HL-60/S4 treated with phorbol 12-myristate 13-acetate at 8.2 ng/mL for 4 days and 3 days (cell line): ENCODE results near the gene LRRK1.
"Not testable (repeated sequence)": the region's sequence is repeated elsewhere in the genome, so short reads cannot be mapped to it uniquely, and the experiment has no call there.

ENCODE experiments used
- in situ Hi-C: fragments of 300-500 bp; cut with MboI; formaldehyde crosslinking; loops from 2 replicates; pipeline ENCODE4 v1.15.0; 2022; ENCODE audit warnings: low sequenced_read_pairs

Gene LRRK1

DNA sequence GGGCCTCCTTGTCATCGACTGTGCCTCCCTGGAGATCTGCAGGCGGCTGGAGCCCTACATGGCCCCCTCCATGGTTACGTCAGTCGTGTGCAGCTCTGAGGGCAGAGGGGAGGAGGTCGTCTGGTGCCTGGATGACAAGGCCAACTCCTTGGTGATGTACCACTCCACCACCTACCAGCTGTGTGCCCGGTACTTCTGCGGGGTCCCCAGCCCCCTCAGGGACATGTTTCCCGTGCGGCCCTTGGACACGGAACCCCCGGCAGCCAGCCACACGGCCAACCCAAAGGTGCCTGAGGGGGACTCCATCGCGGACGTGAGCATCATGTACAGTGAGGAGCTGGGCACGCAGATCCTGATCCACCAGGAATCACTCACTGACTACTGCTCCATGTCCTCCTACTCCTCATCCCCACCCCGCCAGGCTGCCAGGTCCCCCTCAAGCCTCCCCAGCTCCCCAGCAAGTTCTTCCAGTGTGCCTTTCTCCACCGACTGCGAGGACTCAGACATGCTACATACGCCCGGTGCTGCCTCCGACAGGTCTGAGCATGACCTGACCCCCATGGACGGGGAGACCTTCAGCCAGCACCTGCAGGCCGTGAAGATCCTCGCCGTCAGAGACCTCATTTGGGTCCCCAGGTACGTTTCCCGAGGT, 146.5 kb downstream of the LRRK1 start:
- in situ Hi-C loops, result no loop called here

DNA sequence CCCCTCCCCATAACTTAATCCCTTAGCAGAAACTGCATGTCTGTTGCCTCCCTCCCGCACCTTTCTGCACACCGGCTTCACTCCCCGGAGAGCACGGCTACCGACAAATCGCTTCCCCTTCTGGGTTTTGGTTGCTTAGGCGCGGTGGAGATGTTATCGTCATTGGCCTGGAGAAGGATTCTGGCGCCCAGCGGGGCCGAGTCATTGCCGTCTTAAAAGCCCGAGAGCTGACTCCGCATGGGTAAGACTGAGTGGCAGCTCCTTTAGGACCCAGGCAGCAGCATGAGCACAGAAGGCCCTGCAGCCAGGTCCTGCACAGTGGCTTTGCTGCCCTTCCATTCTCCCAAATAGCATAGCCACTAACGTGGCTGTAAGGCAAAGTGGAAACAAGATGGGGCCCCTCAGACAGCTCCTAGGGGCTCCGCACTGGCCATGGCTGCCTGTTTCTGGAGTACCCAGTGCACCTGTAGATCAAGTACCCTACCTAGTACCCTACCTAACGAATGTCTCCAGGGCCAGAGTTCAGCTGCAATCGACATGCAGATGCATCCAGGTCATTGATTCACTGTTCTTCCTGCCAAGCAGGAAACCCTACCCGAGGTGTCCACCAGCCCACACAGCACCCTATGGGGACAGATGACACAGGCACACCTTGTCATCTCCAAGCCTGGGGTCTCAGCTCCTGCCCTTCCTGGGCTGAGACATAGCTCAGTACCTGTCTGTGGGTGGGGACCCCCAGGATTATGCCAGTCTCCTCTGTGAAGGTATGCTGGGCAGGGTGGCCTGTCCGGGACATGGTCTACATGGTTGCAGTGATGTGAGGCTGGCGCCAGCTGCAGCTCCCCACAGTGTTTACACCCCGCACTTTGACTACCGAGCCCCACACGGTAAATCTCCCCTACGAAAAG, 147.6 kb downstream of the LRRK1 start:
- in situ Hi-C loops, result no loop called here

DNA sequence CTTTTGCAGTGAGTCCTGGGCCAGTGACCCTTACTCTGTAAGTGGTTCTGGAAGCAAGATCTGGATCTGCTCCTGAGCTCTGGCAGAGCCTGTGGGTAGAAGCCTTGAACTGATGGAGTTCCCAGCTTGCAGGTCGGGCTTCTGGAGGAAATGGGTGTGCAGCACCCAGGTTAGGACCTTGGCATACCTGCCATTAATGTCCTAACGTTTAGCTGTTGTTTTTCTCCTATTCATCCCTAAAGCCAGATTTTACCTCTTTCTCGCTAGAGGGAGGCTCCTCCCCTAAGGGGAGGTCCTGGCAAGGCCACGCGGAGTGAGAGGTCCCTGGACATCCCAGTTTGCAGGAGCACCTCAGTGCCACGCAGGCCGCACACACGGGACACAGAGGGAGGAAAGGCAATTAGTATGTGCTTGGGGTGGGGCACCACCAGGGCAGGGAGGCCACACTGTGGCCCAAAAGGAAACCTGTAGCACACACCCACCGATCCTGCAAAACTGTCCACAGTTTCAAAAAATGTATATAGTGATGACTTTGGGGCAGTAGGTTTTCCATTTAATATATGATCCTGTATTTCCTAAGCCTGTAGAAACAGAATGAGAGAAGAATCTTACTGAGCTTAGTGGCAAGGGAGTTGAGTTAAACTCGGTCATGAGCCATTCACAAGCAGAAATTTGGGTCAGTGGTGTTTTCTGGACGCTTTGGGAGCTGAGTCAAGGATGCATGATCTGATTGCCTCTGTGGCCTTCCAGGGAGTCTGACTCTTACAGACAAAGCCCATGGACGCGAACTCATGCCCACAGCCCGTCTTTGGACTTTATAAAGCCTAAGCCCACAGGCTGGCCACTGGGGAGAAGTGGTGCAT, 148.7 kb downstream of the LRRK1 start:
- in situ Hi-C loops, result no loop called here

DNA sequence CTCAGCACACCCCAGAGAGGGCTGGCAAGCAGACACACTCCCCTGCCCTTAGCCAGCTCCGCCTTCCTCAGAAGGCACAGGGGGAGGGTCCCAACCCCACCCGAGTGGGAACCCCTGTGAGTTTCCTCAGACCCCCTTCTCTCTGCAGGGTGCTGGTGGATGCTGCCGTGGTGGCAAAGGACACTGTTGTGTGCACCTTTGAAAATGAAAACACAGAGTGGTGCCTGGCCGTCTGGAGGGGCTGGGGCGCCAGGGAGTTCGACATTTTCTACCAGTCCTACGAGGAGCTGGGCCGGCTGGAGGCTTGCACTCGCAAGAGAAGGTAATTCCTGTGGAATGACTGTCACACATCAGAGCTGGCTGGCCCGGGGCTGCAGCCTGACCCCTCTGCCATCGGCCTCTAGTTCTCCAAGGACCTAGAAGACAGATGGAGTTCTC, 149.4 kb downstream of the LRRK1 start:
- in situ Hi-C loops, result no loop called here

DNA sequence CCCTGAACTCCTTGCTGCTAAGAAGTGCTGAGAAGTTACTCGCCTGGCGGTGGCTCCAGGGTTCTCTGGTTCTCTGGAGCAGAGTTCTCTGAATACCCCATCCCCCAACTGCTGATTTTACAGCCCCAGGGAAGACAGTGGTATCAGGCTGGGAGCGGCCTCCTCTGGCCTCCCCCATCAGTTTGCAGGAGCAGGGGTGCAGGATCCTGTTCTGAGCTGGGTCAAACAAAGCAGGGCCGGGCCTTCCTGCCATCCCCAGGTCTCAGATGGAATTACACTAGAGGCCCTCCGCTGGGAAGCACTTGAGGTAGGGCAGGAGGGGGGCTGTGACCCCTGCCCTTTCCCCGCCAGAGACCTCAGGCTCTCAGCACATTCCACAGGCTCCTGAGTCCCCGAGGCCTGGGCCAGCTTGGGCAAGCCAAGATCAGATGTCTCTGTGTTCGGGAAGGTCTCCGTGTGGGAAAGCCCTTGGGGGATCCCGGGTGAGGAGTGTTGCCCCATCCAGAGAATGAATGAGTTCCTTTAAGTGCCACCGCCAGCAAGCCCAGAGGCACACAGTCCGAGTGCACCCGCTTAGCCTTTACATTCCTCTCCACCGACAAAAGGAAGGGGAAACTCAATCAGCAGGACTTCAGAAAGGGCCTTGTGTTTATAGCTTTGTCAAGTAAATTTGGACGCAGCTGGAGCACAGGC, 149.9 kb downstream of the LRRK1 start:
- in situ Hi-C loops, result no loop called here

DNA sequence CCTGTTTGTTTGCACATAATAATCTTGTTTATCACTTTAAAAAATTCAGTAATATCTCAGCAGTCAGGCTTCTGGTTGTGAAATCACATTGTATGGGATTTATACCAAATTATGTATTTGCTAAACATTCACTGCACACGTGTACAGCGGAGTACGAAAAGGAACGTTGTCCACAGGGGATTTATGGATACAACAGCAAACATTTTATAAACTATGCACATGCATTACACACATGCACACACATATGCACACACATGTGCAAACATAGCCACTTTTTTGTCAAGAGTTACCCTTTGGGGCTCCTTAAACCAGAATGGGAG, 150.5 kb downstream of the LRRK1 start:
- in situ Hi-C loops, result no loop called here

DNA sequence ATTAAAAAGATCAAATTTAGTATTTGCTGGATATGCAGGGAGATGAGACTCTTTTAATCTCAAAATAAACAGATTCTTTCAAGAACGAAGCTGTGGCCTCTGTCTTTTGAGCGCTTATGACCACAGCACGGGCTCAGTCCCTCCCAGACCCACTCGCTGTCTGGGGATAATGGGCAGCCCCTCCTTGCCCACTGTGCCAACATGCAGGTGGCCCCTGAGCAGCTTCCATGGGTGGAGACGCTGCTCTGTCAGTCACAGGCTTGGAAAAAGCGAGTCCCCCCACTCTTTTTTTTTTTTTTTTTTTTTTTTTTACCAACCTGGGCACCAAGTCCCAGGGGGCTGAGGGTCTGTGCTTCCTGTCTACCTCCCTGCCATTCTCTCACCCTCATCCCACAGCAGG, 150.9 kb downstream of the LRRK1 start:
- in situ Hi-C loops, result no loop called here

DNA sequence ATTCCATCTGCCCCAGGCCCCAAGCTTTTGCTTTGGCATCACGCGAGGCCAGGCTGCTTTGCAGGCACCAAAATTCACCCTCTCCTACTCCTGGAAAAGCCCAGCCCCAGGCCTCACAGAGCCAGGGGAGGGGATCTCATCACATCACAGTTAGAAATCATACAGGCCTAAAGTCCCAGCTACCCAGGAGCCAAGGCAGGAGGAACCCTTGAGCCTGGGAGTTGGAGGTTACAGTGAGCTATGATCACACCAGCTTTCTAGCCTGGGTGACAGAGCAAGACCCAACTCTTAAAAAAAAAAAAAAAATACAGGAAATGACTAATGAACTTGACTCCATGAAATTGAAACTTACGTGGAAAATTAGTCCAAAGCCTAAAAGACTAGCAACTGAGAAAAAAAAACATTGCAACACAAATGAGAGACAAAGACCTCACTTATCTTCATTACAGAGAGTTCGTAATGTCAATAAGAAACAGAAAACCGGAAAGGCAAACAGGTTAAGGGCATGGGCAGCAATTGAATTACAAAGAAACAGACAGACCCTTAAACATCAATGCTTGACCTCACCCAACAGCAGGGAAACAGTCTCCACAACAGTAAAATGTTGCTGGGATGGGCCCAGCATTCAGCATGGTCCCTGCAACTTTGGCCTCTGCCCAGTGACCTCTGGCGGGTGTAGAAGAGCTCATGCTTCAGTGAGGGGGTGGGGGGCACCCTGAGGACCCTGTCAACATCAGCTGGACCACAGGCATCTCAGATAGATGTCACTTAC, 151.5 kb downstream of the LRRK1 start:
- in situ Hi-C loops, result no loop called here

DNA sequence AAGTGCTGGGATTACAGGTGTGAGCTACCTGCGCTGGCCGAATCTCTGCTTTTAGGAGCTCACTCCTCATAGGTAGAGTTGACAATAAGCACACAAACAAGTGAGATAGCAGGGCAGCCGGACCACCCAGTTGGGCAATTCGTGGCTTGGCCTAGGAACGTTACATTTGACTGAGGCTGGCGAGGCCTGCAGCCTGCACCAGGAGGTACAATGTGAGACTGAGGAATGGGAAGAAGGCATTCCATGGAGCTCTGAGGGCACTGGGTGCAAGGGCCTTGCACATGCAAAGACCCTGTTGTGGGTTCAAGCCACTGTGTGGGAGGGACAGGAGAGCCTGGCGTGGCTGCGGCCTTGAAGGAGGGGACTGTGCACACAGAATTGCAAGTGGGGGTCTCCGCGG, 152.5 kb downstream of the LRRK1 start:
- in situ Hi-C loops, result no loop called here

DNA sequence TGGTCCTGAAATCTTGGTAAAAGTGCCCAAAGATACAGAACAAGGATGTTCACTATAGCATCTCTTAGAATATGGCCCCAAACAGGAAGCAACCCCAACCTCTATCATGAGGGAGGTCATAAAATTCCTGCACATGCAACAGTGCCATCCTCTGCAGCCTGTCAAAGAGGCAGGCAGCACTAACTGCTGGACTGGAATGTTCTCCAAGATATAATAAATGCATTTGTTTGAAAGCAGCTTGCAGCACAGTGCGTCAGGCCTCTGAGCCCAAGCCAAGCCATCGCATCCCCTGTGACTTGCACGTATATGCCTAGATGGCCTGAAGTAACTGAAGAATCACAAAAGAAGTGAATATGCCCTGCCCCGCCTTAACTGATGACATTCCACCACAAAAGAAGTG, 153.1 kb downstream of the LRRK1 start:
- in situ Hi-C loops, result not testable (repeated sequence)

DNA sequence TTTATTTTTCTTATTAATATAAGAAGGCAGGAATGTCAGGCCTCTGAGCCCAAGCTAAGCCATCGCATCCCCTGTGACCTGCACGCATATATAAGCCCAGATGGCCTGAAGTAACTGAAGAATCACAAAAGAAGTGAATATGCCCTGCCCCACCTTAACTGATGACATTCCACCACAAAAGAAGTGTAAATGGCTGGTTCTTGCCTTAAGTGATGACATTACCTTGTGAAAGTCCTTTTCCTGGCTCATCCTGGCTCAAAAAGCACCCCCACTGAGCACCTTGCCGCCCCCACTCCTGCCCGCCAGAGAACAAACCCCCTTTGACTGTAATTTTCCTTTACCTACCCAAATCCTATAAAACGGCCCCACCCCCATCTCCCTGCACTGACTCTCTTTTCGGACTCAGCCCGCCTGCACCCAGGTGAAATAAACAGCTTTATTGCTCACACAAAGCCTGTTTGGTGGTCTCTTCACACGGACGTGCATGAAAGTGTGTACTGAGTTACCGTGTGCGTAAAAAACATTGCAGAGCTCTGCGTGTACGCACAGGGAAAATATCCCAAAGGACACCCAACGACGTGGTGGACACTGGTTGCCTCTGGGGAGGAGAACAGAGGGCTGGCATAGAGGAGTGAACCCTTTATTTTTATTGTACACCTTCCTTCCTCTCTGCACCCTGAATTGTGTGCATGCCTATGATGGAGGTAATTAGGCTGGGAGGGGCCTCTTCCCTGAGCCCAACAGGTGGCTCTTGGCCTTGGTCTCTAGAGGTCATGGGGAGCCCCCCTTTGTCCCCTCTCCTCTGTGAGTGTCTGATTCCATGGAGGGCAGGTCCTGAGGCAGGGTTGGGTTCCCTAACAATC, 158.9 kb downstream of the LRRK1 start:
- in situ Hi-C loops, result loop anchor here (25.0 kb wide), 1 partner anchor 184 kb away; the partner anchor contains the start of gene CHSY1

DNA sequence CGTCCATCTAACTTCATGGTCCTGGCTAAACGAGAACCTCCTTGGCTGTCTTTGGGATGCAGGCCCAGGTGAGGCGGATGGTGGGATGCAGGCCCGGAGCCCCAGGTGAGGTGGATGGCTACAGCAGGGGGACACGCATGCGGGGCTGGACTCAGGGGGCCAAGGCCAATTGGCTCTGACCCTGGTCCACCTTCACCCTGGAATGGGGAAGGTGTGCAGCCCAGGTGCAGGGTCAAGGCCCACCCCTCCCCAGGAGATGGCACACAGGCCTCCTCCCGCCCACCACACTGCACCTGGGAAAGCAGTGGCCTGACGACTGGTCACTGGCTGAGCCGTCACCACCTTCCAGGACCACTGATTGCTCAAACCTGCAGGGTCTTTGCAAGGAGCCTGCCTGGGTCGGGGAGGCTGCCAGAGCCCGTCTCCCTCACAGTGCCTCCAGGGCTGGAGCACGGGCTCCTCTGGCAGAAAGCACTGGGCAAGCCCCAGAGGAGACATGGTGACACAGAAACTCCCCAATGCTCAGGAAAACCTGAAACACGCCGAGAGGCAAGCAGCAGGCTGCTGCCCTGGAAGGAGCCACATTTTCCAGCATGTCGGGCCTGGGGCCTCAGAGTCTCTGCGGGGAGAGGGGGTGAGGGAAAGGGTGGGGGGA, 159.6 kb downstream of the LRRK1 start:
- in situ Hi-C loops, result loop anchor here (25.0 kb wide), 1 partner anchor 184 kb away; the partner anchor contains the start of gene CHSY1

DNA sequence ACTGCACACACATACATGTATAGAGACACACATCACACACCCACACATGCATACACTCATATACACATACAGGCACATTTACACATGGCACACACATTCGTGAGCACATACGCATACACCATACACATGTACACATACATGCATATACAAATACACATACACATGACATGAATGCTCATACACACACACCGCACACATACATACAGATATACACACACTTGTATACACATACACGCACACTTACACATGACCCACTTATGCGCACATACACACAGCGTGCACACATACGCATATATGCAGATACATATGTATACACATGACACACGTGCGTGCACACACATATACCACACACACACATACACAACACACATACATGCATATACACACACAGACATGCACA, 162.7 kb downstream of the LRRK1 start:
- in situ Hi-C loops, result loop anchor here (25.0 kb wide), 1 partner anchor 180 kb away; the partner anchor contains the start of gene CHSY1

DNA sequence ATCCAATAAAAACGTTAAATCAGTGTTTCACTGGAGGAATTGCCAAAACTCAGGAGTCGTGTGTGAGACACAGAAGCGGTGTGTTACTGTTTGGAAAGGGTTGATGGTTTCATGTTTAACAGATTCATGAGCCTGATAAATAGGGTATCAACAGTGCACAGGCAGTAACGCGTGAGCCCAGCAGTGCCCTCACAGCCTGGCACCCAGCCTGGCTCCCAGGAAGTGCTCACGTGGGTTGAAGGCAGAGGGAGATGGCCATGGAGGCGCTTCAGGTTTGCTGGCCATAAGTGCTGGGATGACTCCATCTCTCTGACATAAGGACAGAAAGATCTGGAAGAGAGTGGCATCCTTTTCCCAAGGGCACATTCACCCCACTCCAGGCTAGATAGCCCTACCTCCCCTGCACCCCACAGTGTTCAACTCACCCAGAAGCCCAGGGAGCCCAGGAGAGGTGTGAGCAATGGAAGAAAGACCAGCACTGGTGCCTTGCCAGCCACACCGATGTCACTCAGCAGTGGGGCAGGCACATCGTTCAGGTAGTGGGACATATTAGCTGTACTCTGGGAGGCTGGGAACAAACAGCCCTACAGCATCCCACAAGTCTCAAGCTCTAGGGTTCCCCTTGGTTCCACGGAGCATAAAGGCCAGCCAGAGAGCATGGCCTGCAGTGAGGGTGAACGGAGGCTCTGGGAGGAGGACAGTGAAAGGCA, 164.3 kb downstream of the LRRK1 start:
- in situ Hi-C loops, result loop anchor here (25.0 kb wide), 1 partner anchor 179 kb away; the partner anchor contains the start of gene CHSY1

DNA sequence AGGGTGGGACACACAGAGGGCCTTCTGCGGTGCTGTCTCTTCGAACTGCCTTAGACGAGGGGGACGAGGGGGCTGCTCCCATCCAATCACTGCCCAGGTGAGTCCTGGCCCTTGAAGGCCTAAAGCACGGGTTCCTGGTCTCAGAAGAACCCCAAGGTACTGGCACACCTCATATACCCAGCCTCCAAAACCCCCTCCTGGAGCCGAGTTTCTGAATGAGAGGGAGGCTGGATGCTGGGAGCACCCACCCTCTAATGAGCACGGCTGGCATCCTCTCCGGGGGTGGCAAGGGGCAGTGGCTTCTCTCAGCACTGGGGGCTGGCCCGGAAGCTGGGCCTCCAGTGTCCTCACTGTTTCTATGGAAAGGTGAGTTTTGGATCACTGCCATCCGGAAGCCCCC, 165.6 kb downstream of the LRRK1 start:
- in situ Hi-C loops, result loop anchor here (25.0 kb wide), 1 partner anchor 178 kb away; the partner anchor contains the start of gene CHSY1

DNA sequence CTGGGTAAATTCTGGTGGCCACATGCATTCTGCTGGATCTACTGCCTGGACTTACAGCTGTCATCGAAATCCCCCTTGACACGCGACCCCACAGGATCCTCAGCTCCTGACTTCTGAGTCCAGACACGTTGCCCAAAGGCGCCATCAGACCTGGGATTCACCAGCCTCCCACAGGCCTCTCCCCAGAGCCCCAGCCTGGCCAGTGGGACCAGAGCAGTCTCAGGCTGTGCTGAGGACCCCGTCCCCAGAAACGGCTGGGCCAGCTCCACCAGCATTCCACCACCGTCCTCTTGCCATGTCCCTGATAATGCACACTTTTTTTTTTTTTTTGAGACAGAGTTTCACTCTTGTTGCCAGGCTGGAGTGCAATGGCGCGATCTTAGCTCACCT, 166.1 kb downstream of the LRRK1 start:
- in situ Hi-C loops, result loop anchor here (25.0 kb wide), 1 partner anchor 177 kb away; the partner anchor contains the start of gene CHSY1

DNA sequence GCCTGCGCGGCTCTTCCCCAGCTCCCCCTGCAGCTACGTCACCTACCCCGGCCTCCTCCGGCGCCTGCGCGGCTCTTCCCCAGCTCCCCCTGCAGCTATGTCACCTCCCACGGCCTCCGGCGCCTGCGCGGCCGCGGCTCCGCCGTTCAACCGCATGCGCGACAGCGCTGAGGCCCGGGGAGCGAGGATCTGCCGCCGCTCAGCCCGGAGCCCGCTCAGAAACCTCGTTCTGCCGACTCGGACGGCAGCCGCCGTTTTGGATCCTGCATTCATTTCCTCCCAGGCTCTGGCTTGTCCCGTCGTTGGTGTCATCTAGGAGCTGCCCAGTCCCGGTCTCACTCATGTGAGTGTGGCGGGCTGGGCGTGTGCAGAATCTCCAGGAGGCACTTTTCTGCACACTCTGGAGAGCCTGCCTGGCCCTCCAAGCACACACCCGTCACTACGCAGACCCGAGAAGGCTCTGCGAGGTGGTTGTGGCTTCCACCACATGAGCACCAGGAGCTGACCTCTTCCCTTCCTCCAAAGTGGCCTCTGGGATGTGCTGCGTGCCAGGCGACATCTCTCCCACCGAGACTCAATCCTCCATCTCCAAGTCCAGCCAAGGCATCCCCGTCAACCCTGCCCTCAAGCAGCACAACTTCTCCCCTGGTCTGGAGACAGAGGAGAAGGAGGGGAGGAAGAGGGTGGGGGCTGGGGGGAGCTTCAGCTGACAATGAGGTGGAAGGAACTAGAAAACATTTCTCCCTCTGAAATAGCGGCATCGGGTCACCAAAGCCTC, 167.4 kb downstream of the LRRK1 start:
- in situ Hi-C loops, result loop anchor here (25.0 kb wide), 1 partner anchor 176 kb away; the partner anchor contains the start of gene CHSY1
